GM19043 (cell line): Measurements from ENCODE around the gene TMEM219.
"Not testable (repeated sequence)": the region's sequence is repeated elsewhere in the genome, so short reads cannot be mapped to it uniquely, and the experiment has no call there.

Source experiments
- ATAC-seq: cut with Tn5 transposase; IDR thresholded peaks from one replicate; pipeline ENCODE4 v1.9.1; 2021; ENCODE audit warnings: low read depth; ENCODE audit not compliant: unreplicated experiment

Gene TMEM219

DNA sequence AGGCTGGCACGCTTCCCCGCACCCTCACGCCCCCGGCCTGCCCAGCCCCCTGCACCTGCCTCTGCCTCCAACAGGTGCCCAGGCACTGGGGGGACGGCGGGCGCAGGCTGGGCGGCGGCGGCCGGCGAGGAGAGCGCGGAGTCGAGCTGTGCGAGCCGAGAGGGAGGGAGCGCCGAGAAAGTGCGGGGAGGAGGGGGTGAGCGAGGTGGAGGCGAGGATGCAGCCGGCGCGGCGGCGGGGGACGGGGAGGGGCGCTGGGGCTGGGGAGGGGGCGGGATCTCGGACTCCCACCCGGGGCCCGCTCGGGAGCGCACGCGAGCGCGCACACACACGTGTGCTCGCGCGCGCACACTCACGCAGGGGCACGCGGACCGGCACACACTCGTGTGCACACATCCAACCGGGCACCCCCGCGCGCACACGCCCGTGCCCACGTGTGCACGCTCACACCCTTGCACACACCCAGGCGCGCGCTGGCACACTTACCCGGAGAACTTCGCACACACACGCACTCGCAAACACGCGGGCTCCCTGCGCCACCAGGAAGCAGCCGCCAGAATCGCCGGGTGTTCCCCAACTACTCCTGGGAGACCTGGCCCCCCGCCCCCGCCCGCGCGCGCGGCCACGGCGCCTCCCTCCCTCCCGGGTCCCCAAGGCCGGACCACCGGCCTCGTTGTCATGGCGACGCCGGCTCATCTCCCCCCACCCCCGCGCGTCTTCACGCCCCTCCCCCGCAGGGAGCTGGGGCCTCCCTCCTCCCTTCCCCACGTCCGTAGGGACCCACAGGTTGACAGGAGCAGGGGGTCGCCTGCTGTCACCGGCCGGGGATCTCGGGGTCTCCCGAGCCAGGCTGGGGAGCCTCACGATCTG is 49.2 kb downstream of the TMEM219 start, which contains the start of gene DOC2A:
DOC2A (minus strand) TSS at position 184 of the 870 bp plus-strand sequence. CDS start 805 bp downstream, outside the sequence.
- ATAC-seq = no peak

DNA sequence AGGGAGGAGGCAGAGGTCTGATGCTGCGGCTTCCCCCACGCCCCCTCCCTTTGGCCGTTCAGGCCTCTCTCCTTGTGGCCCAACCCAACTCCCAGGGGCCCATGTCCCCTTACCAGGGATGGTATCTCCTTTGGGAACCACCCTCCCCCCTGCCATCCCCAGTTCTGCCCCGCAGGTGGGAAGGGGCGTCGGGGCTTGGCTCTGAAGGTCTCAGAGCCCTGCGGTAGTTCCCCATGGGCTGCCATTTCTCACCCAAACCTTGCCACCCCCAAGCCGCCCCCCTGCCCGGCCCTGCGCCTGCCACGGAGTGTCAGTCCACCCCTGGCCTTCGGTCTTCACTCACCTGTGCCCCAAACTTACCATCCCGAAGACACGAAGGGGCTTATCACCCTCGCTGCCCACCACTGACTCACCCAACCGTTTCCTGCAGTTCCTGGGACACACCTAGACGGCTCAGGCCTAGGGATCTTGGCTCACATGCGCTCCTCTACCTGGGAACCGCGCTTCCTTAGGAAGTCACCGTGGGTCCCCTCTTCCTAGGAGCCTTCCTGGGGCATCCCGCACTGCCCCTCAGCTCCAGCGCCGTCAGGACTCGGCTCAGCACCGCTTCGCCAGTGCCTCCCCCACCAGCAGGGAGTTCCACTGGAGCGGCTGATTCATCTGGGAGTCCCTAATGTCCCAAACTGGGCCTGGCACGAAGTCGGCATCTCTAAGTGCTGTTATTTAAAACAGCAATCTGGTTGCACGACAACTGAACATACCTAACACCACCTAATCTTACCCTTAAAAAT is 50.0 kb downstream of the TMEM219 start:
- ATAC-seq = no peak

- not testable (repeated sequence) for ATAC-seq
Observed at GRCh38 chr16:30012598-30012997, 50.7 kb downstream of the TMEM219 start.

GRCh38 chr16:30015450-30015849 is 53.6 kb downstream of the TMEM219 start:
- not testable (repeated sequence) for ATAC-seq

- no peak for ATAC-seq
Observed at GRCh38 chr16:30016555-30017276, 54.8 kb downstream of the TMEM219 start.

DNA sequence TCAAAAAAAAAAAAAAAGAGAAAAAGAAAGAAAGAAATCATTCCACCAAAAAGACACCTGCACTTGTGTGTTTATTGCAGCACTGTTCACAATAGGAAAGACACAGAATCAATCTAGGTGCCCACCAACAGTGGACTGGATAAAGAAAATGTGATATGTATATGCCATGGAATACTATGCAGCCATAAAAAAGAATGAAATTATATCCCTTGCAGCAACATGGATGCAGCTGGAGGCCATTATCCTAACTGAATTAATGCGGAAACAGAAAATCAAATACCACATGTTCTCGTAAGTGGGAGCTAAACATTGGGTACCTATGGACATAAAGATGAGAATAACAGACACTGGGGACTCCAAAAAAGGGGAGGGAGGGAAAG is 55.4 kb downstream of the TMEM219 start:
- ATAC-seq = no peak

DNA sequence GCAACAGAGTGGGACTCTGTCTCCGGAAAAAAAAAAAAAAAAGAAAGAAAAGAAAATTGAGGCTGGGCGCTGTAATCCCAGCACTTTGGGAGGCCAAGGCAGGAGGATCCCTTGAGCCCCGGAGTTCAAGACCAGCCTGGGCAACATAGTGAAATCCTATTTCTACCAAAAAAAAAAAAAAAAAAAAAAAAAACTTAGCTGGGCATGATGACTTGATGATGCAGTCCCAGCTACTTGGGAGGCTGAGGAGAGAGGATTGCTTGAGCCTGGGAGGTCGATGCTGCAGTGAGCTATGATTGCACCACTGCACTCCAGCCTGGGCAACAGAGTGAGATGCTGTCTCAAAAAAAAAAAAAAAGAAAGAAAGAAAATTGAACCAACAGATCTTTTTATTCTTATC is 56.1 kb downstream of the TMEM219 start:
- not testable (repeated sequence) for ATAC-seq

DNA sequence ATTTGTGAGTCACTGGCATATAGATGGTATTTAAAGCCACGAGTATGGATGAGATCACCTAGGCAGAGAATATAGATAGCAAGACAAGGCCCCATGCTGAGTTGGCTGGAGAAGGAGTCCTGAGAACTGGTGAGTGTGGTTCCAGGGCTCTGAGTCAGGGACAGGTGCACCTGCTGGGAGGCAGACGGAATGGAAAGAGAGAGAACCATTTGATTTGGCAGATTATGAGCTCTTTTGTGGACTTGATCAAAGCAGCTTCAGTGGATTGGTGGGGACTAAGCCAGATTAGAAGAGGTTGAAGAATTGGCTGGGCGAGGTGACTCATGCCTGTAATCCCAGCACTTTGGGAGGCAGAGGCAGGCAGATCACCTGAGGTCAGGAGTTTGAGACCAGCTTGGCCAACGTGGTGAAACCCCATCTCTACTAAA is 56.9 kb downstream of the TMEM219 start:
- no peak for ATAC-seq
